HG03159 (cell line): ENCODE data around the gene RAD23A.
"Not testable (repeated sequence)": the region's sequence is repeated elsewhere in the genome, so short reads cannot be mapped to it uniquely, and the experiment has no call there.

Source experiments
- ATAC-seq: cut with Tn5 transposase; IDR thresholded peaks from one replicate; pipeline ENCODE4 v1.9.1; 2021; ENCODE audit warnings: mild to moderate bottlenecking, moderate library complexity; ENCODE audit not compliant: unreplicated experiment

RAD23A gene

GRCh38 chr19:12954612-12954962 lies 8.9 kb downstream of the RAD23A start:
- no peak for ATAC-seq

GRCh38 chr19:12955575-12955974 lies 9.9 kb downstream of the RAD23A start:
- not testable (repeated sequence) for ATAC-seq

- no peak for ATAC-seq
Measured at GRCh38 chr19:12955996-12956395, 10.3 kb downstream of the RAD23A start.

- peak; percentile 74 for ATAC-seq
Measured at GRCh38 chr19:12956446-12957388, 11.1 kb downstream of the RAD23A start, which contains the start of gene GADD45GIP1. GADD45GIP1 (minus strand) TSS chr19:12957223; CDS start chr19:12957212, 11 bp downstream.

GRCh38 chr19:12957389-12957952 lies 11.8 kb downstream of the RAD23A start:
- not testable (repeated sequence) for ATAC-seq

GRCh38 chr19:12959481-12959880 lies 13.8 kb downstream of the RAD23A start:
- no peak for ATAC-seq

- ATAC-seq, result no peak
Measured at GRCh38 chr19:12965017-12965811, 19.6 kb downstream of the RAD23A start.

- ATAC-seq, result no peak
Measured at GRCh38 chr19:12965812-12966135, 20.1 kb downstream of the RAD23A start.

- no peak for ATAC-seq
Measured at GRCh38 chr19:12967907-12968306, 22.2 kb downstream of the RAD23A start.

- no peak for ATAC-seq
Measured at GRCh38 chr19:12969292-12969988, 23.8 kb downstream of the RAD23A start, which contains the start of gene DAND5. DAND5 (plus strand) TSS chr19:12969576; CDS start chr19:12969661, 85 bp downstream.

GRCh38 chr19:12970070-12970820 lies 24.6 kb downstream of the RAD23A start:
- no peak for ATAC-seq

- no peak for ATAC-seq
Measured at GRCh38 chr19:12973236-12973635, 27.6 kb downstream of the RAD23A start.

GRCh38 chr19:12974301-12975220 lies 28.9 kb downstream of the RAD23A start:
- ATAC-seq, result no peak

- ATAC-seq, result no peak
Measured at GRCh38 chr19:12975221-12975741, 29.6 kb downstream of the RAD23A start.

GRCh38 chr19:12976109-12976508 lies 30.4 kb downstream of the RAD23A start:
- not testable (repeated sequence) for ATAC-seq

GRCh38 chr19:12979974-12980373 lies 34.3 kb downstream of the RAD23A start:
- ATAC-seq, result no peak

GRCh38 chr19:12982648-12983047 lies 37.0 kb downstream of the RAD23A start:
- ATAC-seq, result no peak

- ATAC-seq, result no peak
Measured at GRCh38 chr19:12983091-12983490, 37.4 kb downstream of the RAD23A start.
